HuH-7 (cell line): ENCODE results near the gene OLA1.

Experiments
- DNase-seq: peaks from one replicate; pipeline ENCODE4 v3.0.0; 2011; ENCODE audit warnings: low spot score

Gene OLA1

GRCh38 chr2:174035117-174035635 is 213.2 kb downstream of the OLA1 start:
- DNase-seq: no peak

DNA sequence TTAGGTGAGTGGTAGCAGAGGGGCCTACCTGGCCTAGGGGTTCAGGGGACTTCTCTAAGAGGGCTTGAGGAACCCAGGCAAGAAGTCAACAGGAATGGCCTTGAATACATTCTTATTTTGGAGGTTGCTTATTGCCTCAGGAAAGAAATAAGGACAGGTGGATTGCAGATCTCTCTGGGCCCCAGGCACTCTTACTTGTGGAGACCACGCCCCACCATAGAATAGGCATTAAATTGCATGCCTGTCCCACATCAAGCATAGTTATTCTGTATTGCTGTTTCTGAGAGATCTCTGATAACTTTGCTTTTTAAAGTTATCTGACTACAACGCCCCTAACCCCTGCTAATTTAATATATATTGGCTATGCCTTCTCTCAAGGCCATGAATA is 215.2 kb downstream of the OLA1 start:
- DNase-seq: no peak

DNA sequence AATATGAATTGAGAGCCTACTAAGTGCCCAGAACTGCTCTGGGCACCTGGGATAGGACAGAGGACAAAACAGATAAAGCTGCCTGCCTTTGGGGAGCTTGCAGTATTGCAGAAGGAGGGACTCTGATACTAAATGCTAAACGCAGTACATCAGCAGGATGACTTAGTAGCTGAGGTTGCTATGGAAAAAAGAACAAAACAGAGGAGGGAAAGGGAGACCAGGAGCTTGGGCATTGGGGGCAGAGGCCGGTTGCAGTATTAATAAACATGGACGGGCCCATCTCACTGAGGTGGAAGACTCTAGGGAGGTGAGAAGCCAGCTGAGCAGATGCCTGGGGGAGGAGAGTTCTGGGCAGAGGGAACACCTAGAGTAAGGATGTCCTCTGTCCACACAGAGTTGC is 217.1 kb downstream of the OLA1 start:
- no peak for DNase-seq

- no peak for DNase-seq
These were observed 219.4 kb downstream of the OLA1 start for GRCh38 chr2:174028935-174029334.

DNA sequence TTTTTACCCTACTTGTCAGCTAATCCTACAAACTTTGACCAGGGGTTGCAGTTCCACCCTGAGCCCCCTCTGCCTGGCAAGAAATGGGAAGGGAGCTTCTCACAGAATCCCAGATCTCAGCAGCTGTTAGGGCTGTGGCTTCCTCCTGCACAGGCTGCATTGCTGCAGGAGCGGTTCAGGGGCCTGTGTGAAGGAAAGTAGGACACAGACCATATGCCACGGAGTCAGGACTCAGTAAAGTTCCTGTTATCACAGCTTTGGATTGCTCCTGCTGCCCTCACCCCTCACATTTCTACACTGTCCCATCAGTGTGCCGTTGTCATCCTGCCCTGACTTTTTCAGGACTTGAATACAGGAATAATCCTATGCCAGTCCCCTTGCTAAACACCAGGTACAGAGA is 220.4 kb downstream of the OLA1 start:
- no peak for DNase-seq

DNA sequence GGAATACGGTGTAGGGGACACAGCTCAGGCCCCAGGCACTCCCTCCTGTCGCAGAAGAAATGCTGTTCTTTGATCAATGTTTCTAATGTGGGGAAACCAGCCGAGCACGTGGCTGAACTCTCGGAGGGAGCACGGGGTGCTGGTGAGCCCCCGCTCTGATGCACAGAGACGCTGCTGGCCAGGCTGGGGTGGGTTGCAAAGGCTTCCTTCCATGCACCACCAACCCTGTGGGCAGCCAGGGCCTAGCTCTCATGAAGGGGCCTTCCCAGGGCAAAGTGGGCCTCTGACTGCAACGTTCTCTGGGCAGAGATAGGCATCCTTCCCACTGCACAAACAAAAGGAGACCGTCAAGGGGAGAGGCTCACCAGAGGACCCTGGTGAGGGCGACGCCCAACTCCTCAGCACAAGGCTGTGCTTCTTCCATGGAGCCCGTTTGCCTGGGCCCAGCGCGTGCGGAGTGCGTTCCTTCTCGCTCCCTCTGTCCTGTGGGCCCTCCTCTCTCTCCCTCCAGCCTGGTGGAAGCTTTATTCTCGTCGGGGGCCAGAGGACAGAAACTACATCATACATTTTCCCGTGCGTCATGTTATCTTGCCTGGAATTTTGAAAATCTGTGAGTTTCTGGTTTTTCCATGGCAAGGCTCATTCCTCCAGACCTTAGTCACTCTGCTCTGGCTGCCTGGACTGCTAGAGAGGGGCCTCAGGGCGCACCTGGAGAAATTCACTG is 222.0 kb downstream of the OLA1 start:
- DNase-seq: no peak

DNA sequence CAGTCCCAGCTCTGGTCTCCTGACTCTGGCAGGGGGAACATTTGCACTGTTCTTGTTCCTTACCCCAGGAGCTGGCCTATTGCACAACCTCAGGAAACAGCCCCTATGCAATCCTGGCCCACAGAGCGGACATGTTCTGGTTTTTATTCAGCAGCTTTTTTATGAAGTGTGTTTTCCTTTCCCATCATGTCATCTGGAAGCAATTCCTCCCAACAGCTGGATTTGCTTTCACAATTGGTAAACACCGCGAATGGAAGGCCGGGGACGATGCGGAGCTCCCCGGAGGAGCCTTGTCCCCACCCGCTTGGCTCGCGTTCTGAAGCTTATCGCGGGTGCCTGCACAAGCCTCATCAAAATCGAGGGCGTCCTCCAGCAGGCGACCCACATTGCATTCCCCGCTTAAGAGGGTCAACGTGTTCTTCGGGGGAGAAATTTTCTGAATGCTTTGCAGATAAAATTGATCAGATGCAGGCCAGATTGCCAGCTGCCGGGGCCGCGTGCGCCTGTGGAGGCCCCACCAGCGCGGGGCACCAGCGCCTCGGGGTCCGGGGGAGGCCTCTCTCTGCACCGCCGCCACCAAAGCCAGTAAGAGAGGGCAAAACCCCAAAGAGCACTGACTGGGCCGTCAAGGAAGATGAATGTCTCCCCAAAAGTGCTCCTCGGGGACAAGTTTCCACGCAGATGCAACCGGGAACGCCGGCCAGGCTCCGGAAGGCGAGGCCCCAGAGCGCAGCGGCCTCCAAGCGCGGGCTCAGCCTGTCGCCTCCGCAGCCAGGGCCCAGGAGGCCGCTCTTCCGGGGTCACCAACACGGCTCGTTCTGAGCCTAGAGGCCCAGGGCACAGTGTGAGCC is 222.8 kb downstream of the OLA1 start:
- DNase-seq: peak; percentile 64

GRCh38 chr2:174024524-174025270 is 223.6 kb downstream of the OLA1 start:
- no peak for DNase-seq

- no peak for DNase-seq
These were observed 224.5 kb downstream of the OLA1 start for GRCh38 chr2:174023591-174024523.
